ENCODE data around the gene ARHGEF37.

Gene ARHGEF37

DNA sequence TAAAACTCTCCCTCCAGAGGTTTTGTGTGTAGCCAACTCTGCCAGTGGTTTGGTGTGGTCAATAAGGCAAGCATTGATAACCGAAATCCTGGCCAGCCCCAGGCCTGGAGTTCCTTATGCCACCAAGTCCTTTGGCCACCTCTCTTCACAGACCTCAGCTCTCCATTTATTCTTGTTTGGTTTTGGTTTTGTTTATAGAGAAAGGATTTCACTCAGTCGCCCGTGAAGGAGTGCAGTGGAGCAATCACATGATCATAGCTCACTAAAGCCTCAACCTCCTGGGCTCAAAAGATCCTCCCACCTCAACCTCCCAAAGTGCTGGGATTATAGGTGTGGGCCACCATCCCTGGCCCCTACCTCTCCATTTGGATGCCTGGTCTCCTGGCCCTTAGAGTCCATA lies 93.4 kb downstream of the ARHGEF37 start:
- Histone ChIP-seq H3K4me2 (ENCODE audit: low read length) (no peak overlapping the region), H3K4me3 (ENCODE audit: low read length) (no peak overlapping the region), H3K9me2 (replicated peaks; ENCODE audit: control insufficient read depth, low read length) (no peaks in the 10 kb centered on the region), H3K4me1 (ENCODE audit: control insufficient read depth, low read length) (peaks cover 27% of the 10 kb centered on the region), H3K27ac (ENCODE audit: low read depth, low read length) (no peak overlapping the region), H4K20me1 (ENCODE audit: control insufficient read depth, insufficient read depth, low read depth, low read length) (no peaks in the 10 kb centered on the region), H3K27me3 (ENCODE audit: control insufficient read depth, low read length) (peaks cover 6% of the 10 kb centered on the region; the same call in 1 of the 2 replicates), H3K36me3 (ENCODE audit: control insufficient read depth, low read length) (no peaks in the 10 kb centered on the region), H3K9me3 (ENCODE audit: control insufficient read depth, insufficient read depth, low read length) (no peaks in the 10 kb centered on the region), H3K79me2 (ENCODE audit: control insufficient read depth, low read length) (no peaks in the 10 kb centered on the region), H3F3A (ENCODE audit: control insufficient read depth, insufficient read depth) (no peaks in the 10 kb centered on the region)
- TF ChIP-seq EZH2phosphoT487 (IDR thresholded peaks at IDR 0.05; ENCODE audit: borderline replicate concordance, low read length): no peak
- TF ChIP-seq, protein P1, sequence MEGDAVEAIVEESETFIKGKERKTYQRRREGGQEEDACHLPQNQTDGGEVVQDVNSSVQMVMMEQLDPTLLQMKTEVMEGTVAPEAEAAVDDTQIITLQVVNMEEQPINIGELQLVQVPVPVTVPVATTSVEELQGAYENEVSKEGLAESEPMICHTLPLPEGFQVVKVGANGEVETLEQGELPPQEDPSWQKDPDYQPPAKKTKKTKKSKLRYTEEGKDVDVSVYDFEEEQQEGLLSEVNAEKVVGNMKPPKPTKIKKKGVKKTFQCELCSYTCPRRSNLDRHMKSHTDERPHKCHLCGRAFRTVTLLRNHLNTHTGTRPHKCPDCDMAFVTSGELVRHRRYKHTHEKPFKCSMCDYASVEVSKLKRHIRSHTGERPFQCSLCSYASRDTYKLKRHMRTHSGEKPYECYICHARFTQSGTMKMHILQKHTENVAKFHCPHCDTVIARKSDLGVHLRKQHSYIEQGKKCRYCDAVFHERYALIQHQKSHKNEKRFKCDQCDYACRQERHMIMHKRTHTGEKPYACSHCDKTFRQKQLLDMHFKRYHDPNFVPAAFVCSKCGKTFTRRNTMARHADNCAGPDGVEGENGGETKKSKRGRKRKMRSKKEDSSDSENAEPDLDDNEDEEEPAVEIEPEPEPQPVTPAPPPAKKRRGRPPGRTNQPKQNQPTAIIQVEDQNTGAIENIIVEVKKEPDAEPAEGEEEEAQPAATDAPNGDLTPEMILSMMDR (IDR thresholded peaks at IDR 0.05; ENCODE audit: low read depth, low read length, poor library complexity, severe bottlenecking): no peak

DNA sequence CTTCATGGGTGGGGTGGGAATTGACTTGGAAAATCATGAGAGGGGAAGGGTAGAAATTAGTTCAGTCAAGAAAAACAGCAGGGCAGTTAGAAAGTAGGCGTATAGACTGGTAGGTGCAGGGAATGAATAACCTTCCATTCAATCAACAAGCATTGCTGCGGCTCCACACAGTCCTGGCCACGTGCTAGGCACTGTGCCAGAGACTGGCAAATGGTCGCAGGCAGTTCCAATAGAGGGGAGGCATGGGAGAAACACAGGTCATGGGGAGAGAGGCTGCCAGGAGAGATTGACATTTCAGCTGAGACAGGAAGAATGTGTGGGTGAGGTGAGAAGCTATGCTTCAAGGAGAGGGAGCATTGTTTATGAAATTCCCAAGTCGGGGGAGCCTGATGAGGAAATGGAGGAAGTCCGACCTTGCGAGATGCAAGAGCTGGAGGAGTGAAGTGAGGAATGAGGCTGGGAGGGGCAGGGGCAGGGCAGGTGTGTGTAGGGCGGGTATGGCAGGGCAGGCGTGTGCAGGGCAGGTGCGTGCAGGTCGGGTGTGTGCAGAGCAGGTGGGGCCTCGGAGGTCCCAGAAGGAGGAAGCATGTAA lies 94.4 kb downstream of the ARHGEF37 start:
- Histone ChIP-seq H3K27me3 (ENCODE audit: control insufficient read depth, low read length) (peaks cover 6% of the 10 kb centered on the region; the same call in 1 of the 2 replicates), H3K4me2 (ENCODE audit: low read length) (no peak overlapping the region), H3K4me3 (ENCODE audit: low read length) (no peak overlapping the region), H3K27ac (ENCODE audit: low read depth, low read length) (no peak overlapping the region), H3K36me3 (ENCODE audit: control insufficient read depth, low read length) (no peaks in the 10 kb centered on the region), H3F3A (ENCODE audit: control insufficient read depth, insufficient read depth) (no peaks in the 10 kb centered on the region), H4K20me1 (ENCODE audit: control insufficient read depth, insufficient read depth, low read depth, low read length) (no peaks in the 10 kb centered on the region), H3K9me2 (replicated peaks; ENCODE audit: control insufficient read depth, low read length) (no peaks in the 10 kb centered on the region), H3K79me2 (ENCODE audit: control insufficient read depth, low read length) (no peaks in the 10 kb centered on the region), H3K9me3 (ENCODE audit: control insufficient read depth, insufficient read depth, low read length) (no peaks in the 10 kb centered on the region), H3K4me1 (ENCODE audit: control insufficient read depth, low read length) (peaks cover 35% of the 10 kb centered on the region)
- TF ChIP-seq, protein P1 (IDR thresholded peaks at IDR 0.05; ENCODE audit: low read depth, low read length, poor library complexity, severe bottlenecking): no peak
- no peak for TF ChIP-seq EZH2phosphoT487 (IDR thresholded peaks at IDR 0.05; ENCODE audit: borderline replicate concordance, low read length)

DNA sequence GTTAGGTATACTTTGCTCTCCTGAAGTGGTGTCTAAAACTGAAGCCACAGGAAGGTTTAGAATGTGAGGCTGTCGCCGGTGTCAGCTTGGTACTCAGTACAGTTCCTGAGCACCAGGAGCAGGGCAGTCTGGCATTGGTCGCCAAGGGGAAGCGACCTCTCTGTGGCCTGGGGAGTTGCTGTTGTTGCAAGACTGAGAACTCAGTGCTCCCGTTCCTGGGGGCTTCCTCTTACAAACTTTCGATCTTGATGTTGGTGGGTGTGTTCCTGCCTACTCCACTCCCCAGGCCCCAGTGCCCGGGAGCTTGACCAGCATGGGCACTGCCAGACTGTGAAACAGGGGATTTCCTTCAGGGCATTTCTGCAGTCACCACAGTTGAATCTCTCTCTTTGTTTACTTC lies 96.4 kb downstream of the ARHGEF37 start:
- Histone ChIP-seq H3K4me2 (ENCODE audit: low read length) (no peak overlapping the region), H3K79me2 (ENCODE audit: control insufficient read depth, low read length) (no peaks in the 10 kb centered on the region), H3K27ac (ENCODE audit: low read depth, low read length) (no peak overlapping the region), H3F3A (ENCODE audit: control insufficient read depth, insufficient read depth) (no peaks in the 10 kb centered on the region), H3K4me3 (ENCODE audit: low read length) (no peak overlapping the region), H3K36me3 (ENCODE audit: control insufficient read depth, low read length) (no peaks in the 10 kb centered on the region), H3K27me3 (ENCODE audit: control insufficient read depth, low read length) (peaks cover 10% of the 10 kb centered on the region; the same call in 1 of the 2 replicates), H3K9me3 (ENCODE audit: control insufficient read depth, insufficient read depth, low read length) (no peaks in the 10 kb centered on the region), H3K4me1 (ENCODE audit: control insufficient read depth, low read length) (peaks cover 37% of the 10 kb centered on the region), H4K20me1 (ENCODE audit: control insufficient read depth, insufficient read depth, low read depth, low read length) (no peaks in the 10 kb centered on the region), H3K9me2 (replicated peaks; ENCODE audit: control insufficient read depth, low read length) (no peaks in the 10 kb centered on the region)
- TF ChIP-seq, protein P1 (IDR thresholded peaks at IDR 0.05; ENCODE audit: low read depth, low read length, poor library complexity, severe bottlenecking): no peak
- TF ChIP-seq EZH2phosphoT487 (IDR thresholded peaks at IDR 0.05; ENCODE audit: borderline replicate concordance, low read length): no peak
